A204.1 (cell line): ENCODE measurements around the gene WDR53.
A peak's percentile ranks its signal among the peaks of the same experiment; 100 is the strongest.
"Not testable (repeated sequence)": the region's sequence is repeated elsewhere in the genome, so short reads cannot be mapped to it uniquely, and the experiment has no call there.

ENCODE experiments used
- FAIRE-seq: peaks from 2 replicates; lab custom pipeline; 2012; peaks lifted over from hg19 to GRCh38; lab: Jason Lieb, UNC

WDR53 gene

GRCh38 chr3:196558476-196558875, 9.9 kb downstream of the WDR53 start:
- no peak for FAIRE-seq

DNA sequence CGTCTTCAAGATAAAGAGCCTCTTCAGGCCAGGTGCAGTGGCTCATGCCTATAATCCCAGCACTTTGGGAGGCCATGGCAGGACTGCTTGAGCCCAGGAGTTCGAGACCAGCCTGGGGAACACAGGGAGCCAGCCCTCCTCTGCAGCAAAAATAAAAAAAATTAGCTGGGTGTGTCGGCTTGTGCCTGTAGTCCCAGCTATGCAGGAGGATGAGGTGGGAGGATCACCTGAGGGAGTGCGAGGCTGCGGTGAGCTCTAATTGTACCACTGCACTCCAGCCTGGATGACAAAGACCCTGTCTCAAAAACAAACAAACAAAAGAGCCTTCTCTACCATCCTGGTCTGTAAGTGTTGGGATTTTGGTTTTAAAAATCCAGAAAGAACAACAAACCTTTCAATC, 11.1 kb downstream of the WDR53 start:
- FAIRE-seq: no peak

- FAIRE-seq: no peak
Observed at GRCh38 chr3:196555295-196555694, 13.1 kb downstream of the WDR53 start.

DNA sequence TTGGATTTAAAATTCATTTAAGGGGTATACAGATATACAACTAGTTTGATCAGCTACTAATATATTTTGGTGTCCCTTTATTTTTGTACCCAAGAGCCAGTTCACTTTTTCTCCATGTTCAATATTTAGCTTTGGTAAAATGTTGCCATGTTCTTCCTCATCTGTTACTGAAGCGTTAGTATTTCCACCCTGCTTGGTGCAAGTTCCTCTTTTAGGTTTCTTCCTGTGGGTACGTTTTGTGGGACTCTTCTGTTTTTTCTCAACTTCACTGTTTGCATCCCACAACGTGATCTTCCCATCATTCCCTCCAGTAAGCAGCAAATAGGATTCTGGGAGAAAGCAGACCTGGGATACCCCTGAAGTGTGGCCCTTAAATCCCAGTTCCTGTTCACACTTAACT, 14.1 kb downstream of the WDR53 start:
- no peak for FAIRE-seq

DNA sequence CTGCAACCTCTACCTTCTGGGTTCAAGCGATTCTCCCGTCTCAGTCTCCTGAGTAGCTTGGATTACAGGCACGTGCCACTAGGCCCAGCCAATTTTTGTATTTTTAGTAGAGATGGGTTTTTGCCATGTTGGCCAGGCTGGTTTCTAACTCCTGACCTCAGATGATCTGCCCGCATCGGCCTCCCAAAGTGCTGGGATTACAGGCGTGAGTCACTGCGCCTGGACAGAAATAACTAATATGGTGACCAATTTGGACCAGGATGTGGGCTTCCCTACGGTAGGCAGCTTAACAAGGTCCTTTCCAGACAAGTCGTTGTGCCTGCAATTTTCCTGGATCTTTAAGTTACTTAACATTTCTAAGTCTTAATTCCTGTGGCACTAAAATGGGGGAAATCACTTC, 14.8 kb downstream of the WDR53 start:
- no peak for FAIRE-seq

GRCh38 chr3:196552253-196552652, 16.1 kb downstream of the WDR53 start:
- FAIRE-seq: peak; percentile 79

- not testable (repeated sequence) for FAIRE-seq
Observed at GRCh38 chr3:196550172-196550571, 18.2 kb downstream of the WDR53 start.

GRCh38 chr3:196549312-196549711, 19.0 kb downstream of the WDR53 start:
- FAIRE-seq: not testable (repeated sequence)

DNA sequence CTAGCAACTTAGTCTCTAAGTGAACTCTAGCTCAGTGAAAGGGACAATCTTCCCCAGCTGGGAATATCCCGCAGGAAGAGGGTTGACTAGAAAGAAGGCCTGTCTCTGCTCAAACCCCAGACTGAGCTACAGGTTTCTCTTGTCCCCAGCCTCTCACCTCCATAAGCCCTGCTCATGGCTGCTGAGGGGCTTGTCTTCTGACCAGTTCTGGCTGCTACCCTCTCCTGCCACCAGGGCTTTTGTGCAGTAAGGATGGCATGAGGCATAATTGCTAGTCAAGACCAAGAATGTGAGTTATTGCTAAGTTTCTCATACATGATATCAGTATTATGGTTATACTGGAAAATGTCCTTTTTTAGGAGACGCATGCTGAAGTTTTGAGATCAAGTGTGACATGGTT, 21.3 kb downstream of the WDR53 start:
- no peak for FAIRE-seq

DNA sequence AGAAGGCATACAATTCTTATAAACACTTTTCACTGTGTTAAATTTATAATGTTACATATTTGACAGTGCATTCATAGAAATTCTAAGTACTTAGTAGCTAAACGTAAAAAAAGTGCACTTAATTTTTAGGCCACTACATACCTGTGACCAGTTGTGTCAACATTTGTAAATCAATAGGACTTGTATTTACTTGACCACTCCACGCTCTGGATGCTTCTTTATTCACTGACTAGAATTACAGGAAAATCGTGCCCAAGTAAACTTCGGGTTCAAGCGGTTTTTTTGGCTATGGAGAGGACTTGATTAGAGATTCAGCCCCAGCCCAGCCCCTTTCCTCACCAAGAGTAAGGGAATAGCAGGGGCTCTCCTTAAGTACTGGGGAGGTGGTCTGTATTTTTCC, 21.8 kb downstream of the WDR53 start:
- no peak for FAIRE-seq

DNA sequence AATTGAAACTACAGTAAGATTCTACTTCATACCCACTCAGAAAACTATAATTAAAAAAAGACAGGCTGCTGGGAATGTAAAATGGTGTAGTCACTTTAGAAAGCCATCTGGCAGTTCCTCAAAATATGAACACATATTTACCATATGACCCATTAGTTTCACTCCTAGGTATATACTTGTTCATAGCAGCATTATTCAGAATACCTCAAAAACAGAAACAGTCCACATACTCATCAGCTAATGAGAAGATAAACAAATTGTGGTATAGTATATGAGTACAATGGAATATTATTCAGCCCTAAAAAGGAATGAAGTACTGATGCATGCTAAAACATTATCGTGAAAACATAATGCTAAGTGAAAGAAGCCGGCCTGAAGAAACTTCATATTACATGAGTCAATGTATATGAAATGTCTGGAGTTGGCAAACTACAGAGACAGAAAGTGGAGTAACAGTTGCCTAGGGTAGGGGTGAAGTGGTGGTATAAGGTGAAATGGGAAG, 23.8 kb downstream of the WDR53 start:
- FAIRE-seq: no peak

DNA sequence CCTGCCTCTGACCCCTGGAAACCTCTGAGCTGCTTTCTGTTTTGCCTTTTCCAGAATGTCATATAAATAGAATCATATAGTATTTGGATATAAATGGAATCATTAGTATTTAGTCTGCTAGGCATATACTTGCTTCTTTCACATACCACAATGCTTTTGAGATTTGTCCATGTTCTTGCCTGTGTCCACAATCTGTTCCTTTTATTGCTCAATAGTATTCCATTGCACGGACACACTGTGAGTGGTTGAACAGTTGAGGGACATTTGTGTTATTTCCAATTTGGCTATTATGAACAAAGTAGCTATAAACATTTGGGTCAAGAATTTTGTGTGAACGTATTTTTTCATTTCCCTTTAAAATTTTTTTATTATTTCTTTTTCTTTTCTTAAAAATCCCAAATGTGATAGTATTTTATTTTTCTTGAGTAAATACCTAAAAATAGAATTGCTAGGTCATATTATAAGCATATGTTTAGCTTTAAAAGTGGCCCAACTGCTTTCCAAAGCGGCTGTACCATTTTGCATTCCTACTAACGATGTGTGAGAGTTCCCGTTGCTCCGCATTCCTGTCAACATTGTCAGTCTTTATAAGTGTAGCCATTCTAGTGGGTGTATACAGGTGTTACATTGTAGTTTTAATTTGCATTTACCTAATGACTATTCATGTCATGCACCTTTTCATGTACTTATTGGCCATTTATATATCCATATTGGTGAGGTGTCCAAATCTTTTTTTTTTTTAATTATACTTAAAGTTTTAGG, 26.5 kb downstream of the WDR53 start:
- no peak for FAIRE-seq

DNA sequence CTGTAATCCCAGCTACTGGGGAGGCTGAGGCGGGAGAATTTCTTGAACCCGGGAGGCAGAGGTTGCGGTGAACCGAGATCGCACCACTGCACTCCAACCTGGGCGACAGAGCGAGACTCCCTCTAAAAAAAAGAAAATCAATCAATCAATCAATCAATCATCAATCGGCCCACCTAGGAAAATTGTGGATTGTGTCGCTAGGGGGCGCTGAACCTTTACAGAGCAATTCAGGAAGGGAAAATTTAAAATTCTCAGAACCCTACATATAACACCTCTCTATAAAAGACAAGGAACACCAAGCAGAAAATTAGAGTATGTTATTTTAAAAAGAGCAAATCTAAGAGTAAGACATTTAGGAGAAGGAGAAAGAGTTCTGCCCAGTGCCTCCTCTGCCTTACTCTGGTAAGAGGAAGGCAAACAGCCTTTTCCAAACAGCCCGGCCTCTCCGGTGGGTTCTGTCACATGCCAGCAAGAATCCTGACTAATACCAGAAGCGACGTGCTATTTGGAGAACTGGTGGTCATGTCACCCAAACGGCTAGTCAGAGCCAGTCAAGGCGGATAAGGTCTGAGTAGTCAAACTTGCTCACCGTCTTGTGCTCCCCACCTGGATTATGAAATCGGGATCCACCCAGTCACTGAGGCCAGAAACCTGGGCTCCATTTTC, 30.9 kb downstream of the WDR53 start:
- FAIRE-seq: no peak

DNA sequence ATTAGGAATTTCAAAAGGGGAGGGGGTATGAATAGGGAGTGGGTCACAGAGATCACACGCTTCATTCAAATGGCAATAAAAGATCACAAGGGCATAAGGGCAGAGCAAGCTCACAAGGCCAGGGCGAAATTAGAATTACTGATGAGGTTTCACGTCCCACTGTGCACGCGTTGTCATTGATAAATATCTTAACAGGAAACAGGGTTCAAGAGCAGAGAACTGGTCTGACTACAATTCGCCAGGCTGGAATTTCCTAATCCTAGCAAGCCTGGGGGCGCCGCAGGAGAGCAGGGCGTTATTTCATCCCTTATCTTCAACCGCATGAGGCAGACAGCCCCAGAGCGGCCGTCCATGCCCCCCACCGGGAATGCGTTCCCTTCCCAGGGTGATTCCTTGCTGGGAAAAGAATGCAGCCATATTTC, 35.1 kb downstream of the WDR53 start:
- no peak for FAIRE-seq

GRCh38 chr3:196531418-196531817, 36.9 kb downstream of the WDR53 start:
- no peak for FAIRE-seq

DNA sequence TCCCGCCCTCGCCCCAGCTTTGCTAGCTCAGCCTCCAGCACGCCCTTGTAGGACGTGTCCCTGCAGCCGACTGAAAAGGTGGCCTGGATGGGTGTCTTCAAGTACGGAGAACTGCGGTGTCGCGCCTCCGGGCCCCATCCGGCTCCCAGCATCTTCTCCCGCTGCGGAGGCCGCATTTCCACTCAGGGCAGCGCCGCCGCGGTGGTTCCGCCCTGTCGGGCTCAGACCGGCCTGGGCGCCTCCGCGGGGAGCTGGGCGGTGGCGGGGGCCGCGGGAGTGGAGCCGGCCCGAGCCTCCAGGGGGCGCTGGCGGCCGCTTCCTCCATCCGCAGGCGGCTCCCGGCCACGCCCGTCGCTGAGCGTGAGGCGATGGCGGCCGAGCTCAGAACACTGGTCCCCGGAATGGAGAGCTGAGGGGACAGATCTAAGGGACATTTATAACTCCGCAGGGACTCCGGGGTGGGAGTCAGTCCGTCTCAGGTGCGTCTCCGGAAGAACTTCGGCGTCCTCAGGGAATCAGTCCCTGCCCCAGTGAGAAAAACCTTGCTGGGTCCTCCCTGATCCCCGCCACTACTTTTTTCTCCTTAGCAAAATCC, 39.6 kb downstream of the WDR53 start:
- FAIRE-seq: no peak

- no peak for FAIRE-seq
Observed at GRCh38 chr3:196525141-196525540, 43.2 kb downstream of the WDR53 start.

DNA sequence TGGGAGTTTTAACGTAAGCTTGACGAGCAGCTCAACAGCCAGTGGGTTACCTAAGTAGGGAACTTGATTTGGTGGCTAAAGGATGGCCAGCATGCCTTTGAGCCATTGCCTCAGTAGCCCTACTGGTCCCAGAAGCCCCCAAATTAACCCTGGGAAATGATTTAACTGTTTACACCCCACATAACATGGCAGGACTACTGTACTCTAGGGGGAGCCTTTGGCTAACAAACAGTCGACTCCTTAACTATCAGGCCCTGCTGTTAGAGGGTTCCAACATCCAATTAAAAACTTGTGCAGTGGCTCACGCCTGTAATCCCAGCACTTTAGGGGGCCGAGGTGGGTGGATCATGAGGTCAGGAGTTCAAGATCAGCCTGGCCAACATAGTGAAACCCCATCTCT, 43.8 kb downstream of the WDR53 start:
- no peak for FAIRE-seq

DNA sequence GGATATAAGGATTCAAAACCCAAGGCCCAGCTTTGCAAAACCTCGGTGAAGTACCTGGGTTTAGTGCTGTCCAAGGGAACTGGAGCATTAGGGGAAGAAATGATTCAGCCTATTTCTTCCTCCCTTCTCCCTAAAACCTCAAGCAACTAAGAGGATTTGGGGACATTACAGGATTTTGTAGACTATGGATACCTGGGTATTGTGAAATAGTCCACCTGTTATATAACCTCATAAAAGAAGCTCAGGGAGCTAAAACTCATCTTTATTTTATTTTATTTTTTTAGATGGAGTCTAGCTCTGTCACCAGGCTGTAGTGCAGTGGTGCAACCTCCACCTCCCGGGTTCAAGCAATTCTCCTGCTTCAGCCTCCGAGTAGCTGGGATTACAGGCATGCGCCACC, 44.5 kb downstream of the WDR53 start:
- FAIRE-seq: no peak

GRCh38 chr3:196521291-196521690, 47.1 kb downstream of the WDR53 start:
- not testable (repeated sequence) for FAIRE-seq

GRCh38 chr3:196519718-196520082, 48.7 kb downstream of the WDR53 start:
- no peak for FAIRE-seq

DNA sequence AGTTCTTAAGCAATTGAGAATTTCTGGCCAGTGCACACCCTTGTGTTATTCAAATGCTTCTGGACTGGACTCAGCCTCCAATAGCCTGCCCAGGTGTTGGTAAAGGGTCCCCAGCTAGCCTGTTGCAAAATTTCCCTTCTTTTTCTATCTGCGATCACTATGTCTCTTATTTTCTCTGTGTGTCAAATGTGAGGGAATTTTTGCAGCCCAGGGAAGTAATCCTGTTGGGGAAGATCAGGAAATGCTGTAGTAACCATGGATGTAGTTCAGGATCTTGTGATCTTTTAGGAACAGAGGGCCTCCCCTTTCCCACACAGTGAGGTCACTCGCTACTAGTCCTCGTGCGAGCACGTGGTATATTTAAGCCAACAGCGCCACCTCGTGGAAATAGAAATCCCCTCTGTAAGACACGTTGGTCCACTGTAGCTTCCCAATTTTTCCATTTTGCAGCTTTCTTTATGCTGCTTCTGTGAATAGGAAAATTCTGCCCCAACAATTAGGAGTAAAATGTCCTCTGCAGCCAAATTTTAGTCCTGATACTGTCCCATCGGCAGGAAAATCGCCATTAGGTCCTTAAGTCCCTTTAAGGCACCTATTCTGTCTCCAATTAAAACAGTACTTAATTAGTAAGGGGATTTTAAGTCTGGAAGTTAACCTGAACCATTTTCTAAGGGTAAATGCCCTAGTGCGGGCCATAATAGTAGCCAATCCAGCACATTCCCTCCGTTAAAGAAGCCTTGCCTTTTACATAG, 49.2 kb downstream of the WDR53 start:
- FAIRE-seq: peak; percentile 29

DNA sequence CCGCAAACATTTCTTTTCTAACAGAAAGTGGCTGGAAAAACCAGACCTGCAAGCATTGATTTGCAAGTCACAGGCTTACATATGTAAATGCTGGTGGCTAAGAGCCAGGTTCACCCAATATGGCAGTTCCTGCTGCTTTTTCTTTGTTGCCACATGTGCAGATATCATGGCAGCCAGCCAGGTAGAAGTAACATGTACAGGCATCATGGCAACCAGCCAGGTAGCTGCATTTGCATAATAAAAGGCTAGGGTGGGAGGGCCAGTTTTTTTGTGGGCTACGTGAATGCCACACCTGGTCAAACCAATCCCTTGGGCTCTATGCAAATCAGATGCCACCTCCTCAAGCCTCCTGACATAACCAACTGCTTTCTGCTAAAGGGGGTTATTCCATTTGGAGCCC, 50.4 kb downstream of the WDR53 start:
- no peak for FAIRE-seq
